Measurements from ENCODE around the gene PAFAH1B1. TPM values are rescaled to one million over a fixed set of nuclear protein-coding genes. Genes with fewer than 3 reads are reported as not detected.

The PAFAH1B1 gene
- total and polyA plus RNA-seq, 2 experiments from 2014 or later = 69.9 to 71.7 TPM

- H3K36me3 ChIP-seq (ENCODE audit: insufficient read depth) = peaks cover 8% of the 10 kb centered on the region; the same call in 1 of the 2 replicates
- no peaks in the 10 kb centered on the region for H3K79me2 ChIP-seq (replicated peaks; ENCODE audit: insufficient read depth)
- no peak overlapping the region for H3K4me2 ChIP-seq
- peaks cover 13% of the 10 kb centered on the region; the same call in 1 of the 2 replicates for H3K4me1 ChIP-seq (ENCODE audit: insufficient read depth)
- TF ChIP-seq NANOG (IDR thresholded peaks at IDR 0.05; ENCODE audit: borderline replicate concordance) (no peak), ETS1 (IDR thresholded peaks at IDR 0.05) (no peak), POLR2AphosphoS5 (IDR thresholded peaks at IDR 0.05; ENCODE audit: low read depth) (no peak), ZNF462 (CRISPR knock-in tag; IDR thresholded peaks at IDR 0.05) (no peak), JUNB (IDR thresholded peaks at IDR 0.05; ENCODE audit: unreplicated experiment) (no peak), STAT1 (IDR thresholded peaks at IDR 0.05; ENCODE audit: unreplicated experiment) (no peak), CTCF (conservative IDR thresholded peaks at IDR 0.05; ENCODE audit: low read depth in 2 of 2) (no peak), CREB1 (CRISPR knock-in tag; IDR thresholded peaks at IDR 0.05; ENCODE audit: low read depth) (no peak)
- H3K9me2 ChIP-seq (ENCODE audit: insufficient read depth) = no peaks in the 10 kb centered on the region
- no peak overlapping the region for H3K27ac Mint-ChIP-seq
- peaks cover 21% of the 10 kb centered on the region for H3K36me3 Mint-ChIP-seq (ENCODE audit: low read depth)
- no peak overlapping the region for H3K27ac ChIP-seq (ENCODE audit: low read depth)
- no peak overlapping the region for H2AFZ ChIP-seq
- H3K4me3 ChIP-seq = no peak overlapping the region
- ATAC-seq = peak; percentile 48
- H3K27me3 ChIP-seq (ENCODE audit: insufficient read depth) = no peaks in the 10 kb centered on the region
- H4K20me1 ChIP-seq (replicated peaks; ENCODE audit: insufficient read depth) = peaks cover 4% of the 10 kb centered on the region
- peaks cover 13% of the 10 kb centered on the region for H3F3A ChIP-seq (replicated peaks; ENCODE audit: low read depth)
- H3K9me3 Mint-ChIP-seq = no peaks in the 10 kb centered on the region
- no peak overlapping the region for H3K4me3 Mint-ChIP-seq
- no peak for DNase-seq (ENCODE audit: low spot score)
- H3K4me1 Mint-ChIP-seq = peaks cover 19% of the 10 kb centered on the region; the same call in 2 of the 3 replicates
- H3K27me3 Mint-ChIP-seq (ENCODE audit: insufficient read depth, low read depth, poor library complexity) = peaks cover 24% of the 10 kb centered on the region
These were observed 92.2 kb downstream of the PAFAH1B1 start for GRCh38 chr17:2685696-2686095.

Data from GM23338 (cell line).